IMR-90 (cell line): ENCODE results near the gene NAP1L1. TPM values are rescaled to one million over a fixed set of nuclear protein-coding genes. Genes with fewer than 3 reads are reported as not detected.

Experiments
- ATAC-seq: fragments of 200-7000 bp; cut with Tn5 transposase; 2 replicates; pipeline ENCODE4 v1.9.1; 2020; ENCODE audit warnings: low read depth, mild to moderate bottlenecking, moderate library complexity
- BruUV-seq: library from RNA; stranded (reverse); fragments of 400-500 nt; replicated peaks from 2 replicates; lab custom pipeline; 2021; lab: Mats Ljungman, UMichigan
- CTCF ChIA-PET: fragments of 300-600 bp; formaldehyde crosslinking; extraction: SDS; loops from one replicate; lab custom pipeline; 2021; ENCODE audit warnings: antibody characterized with exemption; lab: Yijun Ruan, JAX
- POLR2A ChIA-PET: fragments of 300-600 bp; sonication (Branson Sonifier 250); formaldehyde crosslinking; loops from one replicate; lab custom pipeline; 2022; ENCODE audit warnings: antibody characterized with exemption; ENCODE audit not compliant: unreplicated experiment; lab: Charles Lee
- DNase-seq: peaks from one replicate; pipeline ENCODE4 v3.0.0; 2013
- H2AFZ ChIP-seq: replicated peaks from 2 replicates; pipeline ENCODE3; 2013; ENCODE audit warnings: low read length, mild to moderate bottlenecking; ENCODE audit not compliant: poor library complexity
- H2AK5ac ChIP-seq: 2 replicates; pipeline ENCODE4 v1.6.1; 2013; ENCODE audit warnings: low read depth, low read length, inconsistent platforms
- H2AK9ac ChIP-seq: replicated peaks from 2 replicates; pipeline ENCODE3; 2013; ENCODE audit warnings: mild to moderate bottlenecking, low read depth, low read length, moderate library complexity; ENCODE audit not compliant: poor library complexity
- H2BK120ac ChIP-seq: 2 replicates; pipeline ENCODE4 v1.6.1; 2013; ENCODE audit warnings: low read depth, low read length, inconsistent platforms
- H2BK15ac ChIP-seq: 3 replicates; pipeline ENCODE4 v1.6.1; 2013; ENCODE audit warnings: low read depth, low read length, inconsistent platforms
- H2BK20ac ChIP-seq: 2 replicates; pipeline ENCODE4 v1.6.1; 2013; ENCODE audit warnings: low read depth, mild to moderate bottlenecking, inconsistent platforms, low read length, moderate library complexity
- H2BK5ac ChIP-seq: 2 replicates; pipeline ENCODE4 v1.6.1; 2013; ENCODE audit warnings: mild to moderate bottlenecking, low read depth, low read length, inconsistent platforms; ENCODE audit not compliant: poor library complexity, severe bottlenecking
- H3K14ac ChIP-seq: replicated peaks from 2 replicates; pipeline ENCODE4 v1.6.1; 2013; ENCODE audit warnings: low read depth, low read length, inconsistent platforms
- H3K18ac ChIP-seq: 2 replicates; pipeline ENCODE4 v1.6.1; 2013; ENCODE audit warnings: low read depth, low read length, control low read depth
- H3K23ac ChIP-seq: 2 replicates; pipeline ENCODE4 v1.6.1; 2013; ENCODE audit warnings: low read depth, low read length, inconsistent platforms
- H3K27ac ChIP-seq: 2 replicates; pipeline ENCODE4 v1.5.1; 2013; ENCODE audit warnings: mild to moderate bottlenecking, control low read depth, low read length; ENCODE audit not compliant: insufficient read depth
- H3K27me3 ChIP-seq: 2 replicates; pipeline ENCODE4 v1.6.1; 2013; ENCODE audit warnings: low read length; ENCODE audit not compliant: control insufficient read depth, insufficient read depth
- H3K36me3 ChIP-seq: 2 replicates; pipeline ENCODE4 v1.6.1; 2013; ENCODE audit warnings: low read length, mixed read lengths; ENCODE audit not compliant: control insufficient read depth, insufficient read depth
- H3K4ac ChIP-seq: 2 replicates; pipeline ENCODE4 v1.6.1; 2013; ENCODE audit warnings: low read depth, low read length, inconsistent platforms
- H3K4me1 ChIP-seq: 2 replicates; pipeline ENCODE4 v1.6.1; 2013; ENCODE audit warnings: low read length, mixed read lengths; ENCODE audit not compliant: control insufficient read depth, insufficient read depth
- H3K4me2 ChIP-seq: 2 replicates; pipeline ENCODE4 v1.6.1; 2013; ENCODE audit warnings: low read depth, mild to moderate bottlenecking, control low read depth, low read length, moderate library complexity
- H3K4me3 ChIP-seq: 2 replicates; pipeline ENCODE4 v1.5.1; 2013; ENCODE audit warnings: low read depth, mild to moderate bottlenecking, control low read depth, low read length, moderate library complexity; ENCODE audit not compliant: insufficient read depth
- H3K56ac ChIP-seq: 2 replicates; pipeline ENCODE4 v1.6.1; 2013; ENCODE audit warnings: low read length, inconsistent platforms; ENCODE audit not compliant: insufficient read depth; ENCODE audit errors: extremely low read depth
- H3K79me1 ChIP-seq, 2 experiments: 2 replicates each; pipeline ENCODE4 v1.6.1; 2013; ENCODE audit warnings: low read length in 2 of 2, inconsistent platforms in 1 of 2, low read depth in 1 of 2
- H3K9ac ChIP-seq: 2 replicates; pipeline ENCODE4 v1.6.1; 2013; ENCODE audit warnings: low read depth, low read length, control low read depth
- H3K9me1 ChIP-seq: 2 replicates; pipeline ENCODE4 v1.6.1; 2013; ENCODE audit warnings: low read length, inconsistent platforms; ENCODE audit not compliant: insufficient read depth
- H3K9me3 ChIP-seq: 2 replicates; pipeline ENCODE4 v1.6.1; 2013; ENCODE audit warnings: low read length; ENCODE audit not compliant: control insufficient read depth, insufficient read depth
- H4K20me1 ChIP-seq: 2 replicates; pipeline ENCODE4 v1.6.1; 2013; ENCODE audit warnings: low read length, inconsistent platforms; ENCODE audit not compliant: insufficient read depth
- H4K5ac ChIP-seq: 2 replicates; pipeline ENCODE4 v1.6.1; 2013; ENCODE audit warnings: mild to moderate bottlenecking, low read depth, low read length, control low read depth
- H4K8ac ChIP-seq, 2 experiments: 2 replicates each; pipeline ENCODE4 v1.6.1; 2013; ENCODE audit warnings: low read depth in 2 of 2, low read length in 2 of 2, control low read depth in 1 of 2, inconsistent platforms in 1 of 2
- H4K91ac ChIP-seq: 2 replicates; pipeline ENCODE4 v1.6.1; 2013; ENCODE audit warnings: low read depth, low read length, inconsistent platforms; ENCODE audit not compliant: insufficient read depth
- CEBPB ChIP-seq: IDR thresholded peaks from 2 replicates; pipeline ENCODE4 v1.6.1; 2012; ENCODE audit warnings: low read depth, low read length, improper control_type of control experiment
- RAD21 ChIP-seq: IDR thresholded peaks from 2 replicates; pipeline ENCODE4 v1.6.1; 2012; ENCODE audit warnings: low read length, improper control_type of control experiment
- WGBS, 2 experiments: methylation state at CpG; one replicate each; pipeline versions ENCODE4 v1.1.5 to v1.1.7; 2013; ENCODE audit warnings: missing lambda C conversion rate in 2 of 2; ENCODE audit not compliant: insufficient read length in 1 of 2; ENCODE audit errors: extremely low coverage in 2 of 2; 5-methylcytosine and 5-hydroxymethylcytosine counted together
- dilution Hi-C: fragments of 300-500 bp; cut with HindIII; formaldehyde crosslinking; loops from one replicate; pipeline ENCODE4 v1.14.3; 2018; ENCODE audit warnings: low sequenced_read_pairs; ENCODE audit not compliant: unreplicated experiment
- in situ Hi-C: fragments of 300-500 bp; cut with MboI; formaldehyde crosslinking; loops from 3 replicates; pipeline ENCODE4 v1.14.3; 2019; ENCODE audit warnings: low sequenced_read_pairs, inconsistent platforms, mixed read lengths
- intact Hi-C: fragments of 100-400 bp; cut with micrococcal nuclease; formaldehyde crosslinking; loops from 2 replicates; pipeline ENCODE4 v1.10.0; 2022
- polyA plus RNA-seq, 3 experiments: library from polyadenylated mRNA; depleted of rRNA; stranded (reverse); fragments of >200 nt; gene quantifications; 2 replicates each; pipeline ENCODE4 v1.2.3, GENCODE V29; 2012; ENCODE audit warnings: low replicate concordance in 1 of 3
- total RNA-seq: library from RNA; depleted of rRNA; stranded (reverse); fragments of >200 nt; gene quantifications from 2 replicates; pipeline ENCODE4 v1.2.3, GENCODE V29; 2012

NAP1L1 gene
- total and polyA plus RNA-seq, 2 of the 4 experiments (the other 2 are of a cell fraction), result 86.4 to 200 TPM

GRCh38 chr12:76035045-76035444 is 49.4 kb downstream of the NAP1L1 start:
- Histone ChIP-seq H2BK20ac (no peak overlapping the region), H3K27me3 (no peaks in the 10 kb centered on the region), H3K18ac (no peak overlapping the region), H4K20me1 (peaks cover 13% of the 10 kb centered on the region), H2BK15ac (peak overlapping the region; percentile 15; the same call in 2 of the 3 replicates), H3K56ac (no peak overlapping the region; the same call in 1 of the 2 replicates), H3K27ac (peak overlapping the region; percentile 58), H2BK5ac (no peak overlapping the region), H2AK9ac (no peak overlapping the region), H2BK120ac (peak overlapping the region; percentile 60; the same call in 1 of the 2 replicates), H3K9me1 (peaks cover 7% of the 10 kb centered on the region), H3K23ac (peak overlapping the region; percentile 76), H3K79me1 (peaks cover 10 to 42% of the 10 kb centered on the region in 2 experiments), H3K36me3 (peaks cover 7% of the 10 kb centered on the region), H4K91ac (peak overlapping the region; percentile 8), H4K8ac (peak overlapping the region in 1 of 2 experiments; percentile 43; a peak in 1 of 4 replicates), H3K4ac (peak overlapping the region; percentile 41), H3K14ac (peak overlapping the region; percentile 8; the same call in 1 of the 2 replicates), H4K5ac (peak overlapping the region; percentile 18; the same call in 1 of the 2 replicates), H3K9ac (no peak overlapping the region), H2AK5ac (peak overlapping the region; percentile 48), H3K9me3 (no peaks in the 10 kb centered on the region), H2AFZ (no peak overlapping the region), H3K4me3 (no peak overlapping the region), H3K4me1 (peaks cover 11% of the 10 kb centered on the region), H3K4me2 (peak overlapping the region; percentile 14; the same call in 1 of the 2 replicates)
- intact Hi-C loops, result no loop called here
- POLR2A ChIA-PET, result interaction anchor here (0.6 kb wide), 1 partner anchor 85 kb away, joined by 3 read pairs; no protein-coding TSS in a partner anchor
- 0 out of 2 replicates have a peak, but pooled peaks have one; percentile 37 for TF ChIP-seq CEBPB
- no peak for TF ChIP-seq RAD21
- DNase-seq, result no peak
- dilution Hi-C loops, result no loop called here
- CTCF ChIA-PET, result no interaction called here
- BruUV-seq, result no TSS peak
- ATAC-seq, result no peak
- no CpG with 5 or more reads among the region's 3 CpGs for WGBS, 2 experiments
- in situ Hi-C loops, result loop anchor here (5.0 to 25.0 kb wide), 3 partner anchors 312 to 698 kb away; partner anchors contain the start of genes BBS10, CAPS2 and GLIPR1L1
